LoVo (cell line): Measurements from ENCODE around the gene RHBDD1.
"Not testable (repeated sequence)": the region's sequence is repeated elsewhere in the genome, so short reads cannot be mapped to it uniquely, and the experiment has no call there.

Source experiments
- DNase-seq: peaks from one replicate; pipeline ENCODE4 v3.0.0-alpha.2; 2016; ENCODE audit warnings: low spot score

RHBDD1 gene

DNA sequence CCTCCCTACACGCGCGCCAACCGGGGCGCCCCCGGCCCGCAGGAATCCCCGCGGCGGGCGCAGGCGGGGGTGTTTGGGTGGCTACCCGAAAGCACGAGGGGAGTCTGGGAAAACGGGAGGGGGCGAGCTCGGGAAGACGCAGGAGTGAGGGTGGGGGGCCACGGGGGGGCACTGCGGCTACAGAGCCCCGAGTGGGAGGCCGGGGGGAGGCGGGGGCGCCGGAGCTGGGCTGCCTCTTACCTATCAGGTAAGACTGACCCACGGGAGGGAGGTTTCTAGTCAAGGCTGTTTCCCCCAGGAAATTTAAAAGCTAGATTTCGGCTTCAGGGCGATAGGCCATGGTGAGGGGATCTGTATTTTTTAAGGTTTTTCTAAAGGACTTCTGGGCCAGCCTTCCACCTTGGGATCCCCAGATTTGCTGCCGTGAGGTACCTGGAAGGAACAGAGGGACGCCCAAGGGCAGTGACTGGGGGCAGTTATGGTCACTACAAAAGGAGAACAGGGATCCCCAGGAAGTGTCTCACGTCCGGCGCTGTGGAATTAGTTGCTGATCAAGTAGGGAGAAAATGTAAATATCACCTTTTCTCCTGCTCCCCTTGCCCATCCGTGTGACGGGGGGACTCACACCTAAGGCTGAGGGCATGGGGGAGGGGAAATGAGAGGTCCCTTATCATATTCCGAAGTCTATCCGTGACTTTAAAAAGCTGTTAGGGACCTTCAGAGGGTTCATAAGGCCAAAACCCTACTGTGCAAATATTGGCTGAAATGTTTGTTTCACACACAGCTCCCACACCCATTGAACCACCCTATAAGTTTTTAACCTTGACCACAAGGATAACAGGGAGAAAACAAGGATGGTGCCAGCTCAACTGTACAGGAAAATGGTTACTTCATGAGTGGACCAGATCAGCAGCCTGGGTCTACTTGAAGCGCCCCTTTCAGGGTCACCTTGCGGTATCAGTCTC lies 35.6 kb upstream of the RHBDD1 start:
- peak; percentile 37 for DNase-seq

DNA sequence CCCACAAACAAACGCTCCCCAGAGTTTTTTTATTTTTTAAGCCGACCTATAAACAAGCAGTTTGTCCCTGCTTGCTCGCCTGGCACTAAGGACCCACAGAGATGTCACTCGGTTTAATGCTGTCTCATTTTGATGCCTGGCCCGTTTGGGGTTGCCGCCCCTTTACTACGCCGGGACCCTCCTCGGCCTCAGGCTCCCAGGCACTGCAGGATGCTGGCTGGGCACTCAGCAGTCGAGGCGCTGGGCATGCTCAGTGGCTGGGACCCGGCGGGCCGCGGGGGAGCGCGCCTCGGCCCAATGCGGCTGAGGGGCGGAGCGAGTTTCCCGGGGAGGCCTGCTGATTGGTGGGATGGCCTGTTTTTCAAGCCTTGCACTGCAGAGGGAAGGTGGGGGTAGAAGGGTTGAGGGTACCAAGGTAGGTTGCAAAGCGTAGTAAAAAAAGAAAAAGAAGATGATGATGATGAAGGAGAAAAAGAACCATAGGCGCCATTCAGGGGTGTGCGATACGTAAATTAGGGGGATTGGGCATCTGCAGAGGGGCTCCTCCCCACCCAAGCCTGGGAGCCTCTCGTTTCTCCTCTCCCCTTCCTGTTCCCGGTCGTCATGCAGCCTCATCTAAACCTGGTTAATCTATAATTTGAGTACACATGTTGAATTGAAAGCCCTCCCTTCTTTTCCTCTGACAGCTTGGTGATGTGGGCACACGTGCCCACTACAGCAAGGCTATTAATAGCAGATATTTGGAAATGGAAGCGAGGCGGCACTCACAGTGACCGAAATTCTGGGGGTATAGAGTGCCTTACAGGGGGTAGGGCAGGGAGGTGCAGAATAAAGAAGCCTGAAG lies 34.7 kb upstream of the RHBDD1 start:
- DNase-seq: peak; percentile 25

DNA sequence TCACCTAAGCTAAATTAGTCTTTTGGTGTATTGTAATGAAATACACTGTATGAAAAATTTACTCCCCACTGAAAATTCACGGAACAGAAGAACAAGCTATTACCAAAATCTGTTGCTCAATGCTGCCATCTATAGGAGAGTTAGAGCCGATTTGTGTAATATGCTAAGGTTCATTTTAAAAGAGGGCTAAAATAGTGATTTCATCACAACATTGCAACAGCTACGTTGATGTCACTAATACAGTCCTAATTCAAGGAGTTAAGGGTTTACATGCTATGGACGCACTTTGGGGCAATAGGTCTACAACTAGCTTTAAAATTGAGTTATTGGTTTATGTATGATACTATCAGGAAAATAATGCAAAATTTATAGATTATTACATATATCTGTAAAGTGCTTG lies 33.3 kb upstream of the RHBDD1 start:
- peak; percentile 65 for DNase-seq

DNA sequence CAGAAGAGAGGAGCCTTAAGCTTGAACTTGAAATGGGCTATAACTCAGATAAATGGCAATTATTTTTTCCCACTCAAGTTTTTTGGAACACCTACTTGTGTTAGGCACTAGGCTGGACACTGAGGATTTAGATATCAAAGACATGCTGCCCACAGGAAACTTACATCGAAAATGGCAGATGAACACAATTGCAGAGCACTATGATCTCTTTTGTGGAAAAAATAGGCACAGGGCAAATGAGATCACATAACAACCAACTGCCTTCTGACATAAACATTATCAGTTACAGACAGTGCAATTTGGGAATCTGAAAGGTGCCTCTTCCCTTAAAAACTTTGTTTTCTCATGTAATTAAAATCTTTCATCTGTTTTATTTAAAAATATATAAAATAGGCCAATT lies 32.4 kb upstream of the RHBDD1 start:
- DNase-seq: no peak

DNA sequence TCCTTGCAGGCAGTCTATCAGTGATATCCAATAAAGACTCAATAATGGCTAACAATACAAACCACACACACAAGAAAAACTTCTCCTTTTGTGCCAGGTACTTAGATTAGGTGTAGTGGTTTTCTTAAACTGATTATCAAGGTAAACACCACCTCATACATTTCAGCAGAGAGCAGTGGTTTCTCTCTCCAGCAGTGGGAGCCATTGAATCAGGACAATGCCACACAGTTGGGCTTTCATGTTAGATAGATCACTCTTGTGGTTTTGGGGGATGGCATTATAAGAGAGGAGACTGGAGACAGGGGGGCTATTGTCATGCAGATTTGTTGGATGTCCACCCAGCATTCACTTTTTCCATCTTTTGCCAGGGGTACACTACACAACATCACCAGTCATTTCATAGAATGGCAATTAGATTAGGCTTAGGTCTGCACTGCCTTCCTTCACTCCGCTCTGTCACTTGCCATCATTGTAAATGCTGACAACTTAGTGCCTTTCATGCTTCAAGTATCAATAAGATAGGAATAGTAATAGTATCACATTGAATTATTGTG lies 22.6 kb upstream of the RHBDD1 start:
- DNase-seq: no peak

DNA sequence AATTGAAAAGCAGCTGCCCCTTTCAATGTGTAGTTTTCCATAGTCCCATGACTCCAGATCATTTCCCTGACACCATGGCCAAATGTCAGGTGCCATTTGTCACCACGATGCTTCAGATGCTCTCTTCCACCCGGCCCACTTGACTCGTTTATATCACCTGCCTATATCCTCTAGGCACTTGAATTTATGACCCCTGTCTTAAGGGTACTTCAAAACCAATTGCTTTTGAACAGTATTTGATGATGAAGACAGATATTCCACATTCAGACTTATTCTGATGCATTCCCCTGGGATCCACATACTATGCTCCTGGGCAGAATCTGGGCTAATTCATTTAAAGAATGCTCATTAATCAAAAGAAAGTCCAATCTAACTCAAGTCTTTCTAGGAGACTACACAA lies 16.9 kb upstream of the RHBDD1 start:
- DNase-seq: no peak

DNA sequence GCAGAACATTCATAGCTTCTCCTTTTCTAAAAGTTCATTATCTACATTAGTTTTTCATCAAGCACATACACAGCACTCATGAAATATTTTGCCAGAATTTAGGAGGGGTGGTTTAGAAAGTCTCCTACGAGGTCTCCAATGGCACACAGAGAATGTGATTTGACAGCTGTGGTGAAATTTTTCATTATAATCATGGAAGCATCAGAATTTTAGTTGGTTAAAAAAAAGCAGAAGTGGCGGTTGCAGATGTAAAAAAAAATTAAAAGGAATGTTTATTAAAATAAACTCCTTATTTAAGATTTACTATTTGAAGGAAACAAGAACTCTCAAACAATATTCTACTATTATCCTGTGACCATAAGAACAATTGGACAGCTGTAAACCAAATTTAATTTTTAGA lies 10.8 kb upstream of the RHBDD1 start:
- DNase-seq: no peak

DNA sequence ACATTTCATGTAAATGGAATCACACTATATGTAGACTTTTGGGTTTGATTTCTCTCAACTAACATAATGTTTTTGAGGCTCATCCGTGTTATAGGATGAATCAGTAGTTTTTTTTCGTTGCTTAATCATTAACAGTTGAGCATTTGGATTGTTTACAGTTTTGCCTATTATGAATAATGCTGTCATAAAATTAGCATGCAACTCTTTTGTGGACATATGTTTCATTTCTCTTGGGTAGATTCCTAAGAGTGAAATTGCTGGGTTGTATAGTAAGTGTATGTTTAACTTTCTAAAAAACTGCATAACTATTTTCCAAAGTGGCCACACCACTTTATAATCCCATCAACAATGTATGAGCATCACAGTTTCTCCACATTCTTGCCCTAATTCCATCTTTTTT lies 7.7 kb upstream of the RHBDD1 start:
- no peak for DNase-seq

DNA sequence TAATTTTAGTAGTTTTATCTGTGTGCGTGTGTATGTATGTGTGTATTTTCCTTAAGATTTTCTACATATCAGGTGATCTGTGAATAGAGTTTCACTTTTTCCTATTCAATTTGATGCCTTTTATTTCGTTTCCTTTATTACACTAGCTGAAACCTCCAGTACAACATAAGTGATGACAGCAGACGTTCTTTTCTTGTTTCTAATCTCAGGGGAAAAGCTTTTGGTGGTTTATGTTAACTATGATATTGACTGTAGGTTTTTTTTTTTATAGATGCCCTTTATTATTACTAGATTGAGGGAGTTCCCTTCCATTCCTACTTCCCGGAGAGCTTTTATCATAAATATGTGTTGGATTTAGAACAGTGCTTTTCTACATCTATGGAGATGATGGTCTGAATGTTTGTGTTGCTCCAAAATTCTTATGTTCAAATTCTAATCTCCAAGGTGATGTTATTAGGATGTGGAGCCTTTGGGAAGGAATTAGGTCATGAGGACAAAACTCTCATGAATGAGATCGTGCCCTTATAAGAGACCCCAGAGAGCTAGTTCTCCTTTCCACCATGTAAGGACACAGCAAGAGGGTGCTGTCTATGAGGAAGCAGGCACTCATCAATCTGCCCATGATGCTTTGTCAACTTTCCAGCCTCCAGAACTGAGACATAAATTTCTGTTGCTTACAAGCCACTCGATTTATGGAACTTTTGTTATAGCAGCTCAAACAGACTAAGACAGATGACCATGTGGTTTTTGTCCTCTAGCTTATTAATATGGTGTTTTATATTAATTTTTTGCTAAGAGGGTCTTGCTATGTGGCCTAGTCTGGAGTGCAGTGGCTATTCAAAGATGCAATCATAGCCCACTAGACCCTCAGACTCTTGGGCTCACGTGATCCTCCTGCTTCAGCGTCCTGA lies 5.9 kb upstream of the RHBDD1 start:
- no peak for DNase-seq

DNA sequence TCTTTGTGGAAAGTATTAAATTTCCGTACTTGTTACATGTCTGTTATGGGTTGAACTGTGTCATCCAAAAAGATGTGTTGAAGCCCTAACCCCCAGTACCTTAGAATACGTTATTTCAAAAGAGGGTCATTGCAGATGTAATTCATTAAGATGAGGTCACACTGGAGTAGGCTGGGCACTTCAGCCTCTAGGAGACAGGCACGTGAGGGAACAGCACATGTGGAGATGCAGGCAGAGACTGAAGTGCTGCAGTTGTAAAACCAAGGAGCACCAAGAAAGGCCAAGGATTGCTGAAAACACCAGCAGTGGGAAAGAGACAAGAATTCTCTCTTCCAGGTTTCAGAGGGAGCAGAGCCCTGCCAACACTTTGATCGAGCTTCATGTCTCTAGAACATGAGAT lies 4.6 kb upstream of the RHBDD1 start:
- no peak for DNase-seq

DNA sequence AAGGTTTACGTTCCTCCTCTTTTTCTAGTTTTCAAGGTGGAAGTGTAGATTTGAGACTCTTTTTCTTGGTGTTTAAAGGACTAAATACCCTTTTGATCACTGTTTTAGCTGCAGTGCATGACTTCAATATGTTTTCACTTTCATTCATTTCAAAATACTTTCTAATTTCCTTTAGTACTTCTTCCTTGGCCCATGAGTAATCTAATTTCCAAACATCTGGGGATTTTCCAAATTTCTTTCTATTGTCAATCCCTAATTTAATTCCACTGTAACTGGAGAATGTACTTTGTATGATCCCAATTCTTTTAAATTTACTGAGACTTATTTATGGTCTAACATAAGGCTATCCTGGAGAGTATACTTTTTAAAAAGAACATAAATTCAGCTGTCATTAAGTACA lies 3.8 kb upstream of the RHBDD1 start:
- DNase-seq: no peak

DNA sequence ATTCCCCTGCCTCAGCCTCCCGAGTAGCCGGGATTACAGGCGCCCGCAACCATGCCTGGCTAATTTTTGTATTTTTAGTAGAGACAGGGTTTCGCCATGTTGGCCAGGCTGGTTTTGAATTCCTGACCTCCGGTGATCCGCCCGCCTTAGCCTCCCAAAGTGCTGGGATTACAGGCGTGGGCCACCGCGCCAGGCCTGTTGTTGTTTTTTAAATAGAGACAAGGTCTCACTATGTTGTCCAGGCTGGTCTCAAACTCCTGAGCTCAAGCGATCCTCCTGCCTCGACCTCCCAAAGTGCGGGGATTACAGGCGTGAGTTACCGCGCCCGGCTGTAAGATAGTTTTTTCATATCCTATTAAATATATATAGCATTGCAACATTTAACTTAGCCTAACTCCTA lies 974 bp upstream of the RHBDD1 start:
- DNase-seq: not testable (repeated sequence)

DNA sequence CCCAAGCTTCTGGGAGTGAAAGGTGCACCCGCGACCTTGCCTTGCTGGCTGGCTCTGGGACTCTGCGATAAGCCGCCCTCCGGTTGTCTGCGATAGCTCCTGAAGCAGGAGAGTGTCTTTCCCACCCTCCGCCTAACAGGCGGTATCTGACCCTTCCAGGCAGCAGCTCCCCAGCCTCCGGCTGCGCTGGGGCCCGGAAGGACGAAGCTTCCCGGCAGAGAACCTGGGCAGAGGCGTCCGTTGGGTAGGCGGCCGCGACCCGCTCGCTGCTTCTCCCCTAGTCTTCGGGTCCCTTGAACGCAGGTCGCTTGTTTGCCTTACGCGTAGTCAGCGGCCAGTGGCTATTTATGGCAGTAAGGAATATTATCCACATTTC lies 446 bp upstream of the RHBDD1 start:
- peak; percentile 41 for DNase-seq

DNA sequence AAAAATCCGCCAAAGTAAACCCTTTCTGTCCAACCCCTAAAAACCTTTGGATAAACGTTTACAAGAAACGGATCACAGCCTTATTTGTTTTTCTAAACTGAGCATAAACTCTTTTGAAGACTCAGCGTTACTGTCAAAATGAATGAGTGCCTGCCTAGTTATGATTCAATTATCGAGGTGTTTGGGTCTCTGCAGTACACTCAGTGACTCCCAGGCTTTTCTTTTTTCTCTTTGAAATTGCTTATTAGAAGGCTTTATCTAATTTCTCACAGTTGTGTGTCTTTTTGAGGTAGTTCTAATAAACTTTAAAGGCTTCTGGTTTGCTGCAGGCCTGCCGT lies 663 bp downstream of the RHBDD1 start:
- DNase-seq: no peak

DNA sequence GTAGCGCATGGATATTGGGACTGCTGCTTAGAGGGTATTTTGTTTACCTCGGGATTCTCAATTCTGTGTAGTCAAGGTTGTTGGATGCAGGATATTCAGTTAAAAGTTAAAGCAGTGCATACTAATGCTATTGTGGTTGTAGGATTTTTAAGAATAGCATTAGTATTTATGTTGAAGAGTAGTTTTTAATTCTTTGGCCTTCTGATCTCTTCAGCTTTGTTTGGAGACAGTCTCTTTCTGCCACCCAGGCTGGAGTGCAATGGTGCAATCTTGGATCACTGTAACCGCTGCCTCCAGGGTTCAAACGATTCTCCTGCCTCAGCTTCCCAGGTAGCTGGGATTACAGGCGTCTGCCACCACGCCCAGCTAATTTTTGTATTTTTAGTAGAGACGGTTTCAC lies 1.5 kb downstream of the RHBDD1 start:
- DNase-seq: no peak

DNA sequence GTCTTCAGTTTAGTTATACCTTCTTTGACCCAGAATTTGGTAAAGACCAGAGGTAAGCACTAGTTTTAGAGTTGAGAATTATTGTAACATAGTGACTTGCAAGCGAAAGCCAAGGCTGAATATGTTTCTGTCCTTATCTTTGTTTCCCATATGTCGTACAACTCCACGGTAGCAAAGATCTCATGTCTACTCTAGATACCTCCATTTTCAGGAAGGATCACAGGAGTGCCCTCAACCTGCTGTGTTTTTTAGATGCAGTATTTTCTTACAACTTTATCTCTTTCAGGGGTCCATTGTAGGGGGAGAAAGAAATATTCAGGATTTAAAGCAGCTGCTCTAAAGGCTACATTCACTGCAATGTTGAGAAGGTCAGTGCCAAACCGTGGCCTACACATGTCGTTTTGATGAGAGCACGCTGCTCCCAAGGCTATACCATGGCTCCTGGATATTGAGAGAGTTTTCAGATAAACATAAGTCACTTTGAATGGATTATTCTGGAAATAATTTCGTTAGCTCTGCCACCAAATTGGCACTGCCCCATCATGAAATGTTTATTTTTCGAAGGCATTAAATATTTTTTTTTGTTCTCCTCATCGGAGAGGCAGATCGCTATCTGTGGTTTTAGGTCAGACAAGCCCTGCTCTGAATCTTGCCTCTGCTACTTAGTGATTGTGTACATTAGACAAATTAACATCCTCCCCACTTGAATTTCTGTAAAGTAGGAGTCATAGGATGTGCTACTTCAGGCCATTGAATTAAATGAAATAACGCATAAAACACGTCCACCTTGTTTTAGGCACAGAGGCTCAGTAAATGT lies 2.1 kb downstream of the RHBDD1 start:
- DNase-seq: no peak

DNA sequence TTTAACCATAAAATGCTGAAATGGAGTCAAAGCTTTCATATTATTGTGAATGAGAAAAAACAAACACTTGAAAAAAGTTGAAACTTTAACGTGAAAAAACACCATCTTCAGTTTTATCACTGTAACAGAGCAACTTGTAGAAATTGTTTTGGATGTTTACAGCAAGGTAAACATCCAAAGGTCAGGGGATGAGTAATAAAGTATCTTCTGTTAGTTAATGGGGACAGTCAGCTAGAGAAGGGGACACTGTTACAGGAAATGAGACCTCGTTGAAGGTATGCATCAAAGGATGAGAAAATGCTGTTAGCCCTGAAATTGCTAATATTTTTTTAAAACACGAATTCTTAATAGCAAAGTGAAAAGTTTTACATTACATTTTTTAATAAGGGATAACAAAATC lies 2.9 kb downstream of the RHBDD1 start:
- peak; percentile 14 for DNase-seq

DNA sequence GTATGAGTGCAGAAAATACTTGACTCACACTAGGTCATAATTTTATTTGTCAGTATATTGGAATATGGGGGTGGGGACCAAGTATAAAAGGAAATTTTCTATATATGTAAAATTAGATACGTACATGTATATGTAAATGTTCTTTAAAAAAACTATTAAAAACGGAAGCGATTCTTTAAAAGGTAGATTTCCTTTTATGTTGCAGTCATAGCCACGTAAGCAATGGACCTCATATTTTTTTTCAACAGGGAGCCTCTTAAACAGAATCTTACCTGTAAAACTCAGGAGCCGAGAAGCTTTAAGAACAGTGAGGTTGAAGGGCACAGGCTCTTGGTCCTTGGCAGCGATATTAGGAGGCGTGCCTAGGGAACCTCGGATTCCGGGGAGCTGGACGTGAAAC lies 3.3 kb downstream of the RHBDD1 start:
- DNase-seq: no peak

DNA sequence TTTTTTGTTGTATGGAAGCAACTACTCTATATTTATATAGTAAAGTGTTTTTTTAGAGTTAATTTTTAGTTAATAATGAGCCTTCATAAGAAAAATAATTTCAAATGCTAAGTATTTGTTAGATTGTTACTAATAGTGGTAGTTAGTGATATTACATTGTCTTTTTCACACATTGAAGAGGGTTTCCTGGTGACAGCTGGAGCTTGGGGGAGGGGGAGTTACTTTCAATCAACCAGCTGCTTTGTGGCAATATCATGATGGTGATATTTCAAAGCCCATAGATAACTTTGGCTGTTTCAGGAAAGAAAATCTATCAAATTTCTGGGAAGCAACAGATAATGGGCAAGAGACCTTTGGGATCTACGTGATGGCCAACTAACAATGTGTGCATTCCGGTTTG lies 4.1 kb downstream of the RHBDD1 start:
- DNase-seq: no peak

DNA sequence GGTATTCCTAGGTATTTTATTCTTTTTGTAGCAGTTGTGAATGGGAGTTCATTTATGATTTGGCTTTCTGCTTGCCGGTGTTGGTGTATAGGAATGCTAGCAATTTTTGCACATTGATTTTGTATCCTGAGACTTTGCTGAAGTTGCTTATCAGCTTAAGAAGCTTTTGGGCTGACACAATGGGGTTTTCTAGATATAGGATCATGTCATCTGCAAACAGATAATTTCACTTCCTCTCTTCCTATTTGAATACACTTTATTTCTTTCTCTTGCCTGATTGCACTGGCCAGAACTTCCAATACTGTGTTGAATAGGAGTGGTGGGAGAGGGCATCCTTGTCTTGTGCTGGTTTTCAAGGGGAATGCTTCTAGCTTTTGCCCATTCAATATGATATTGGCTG lies 7.1 kb downstream of the RHBDD1 start:
- DNase-seq: not testable (repeated sequence)
